HG02870 (cell line): Measurements from ENCODE around the gene TBC1D22B.

ENCODE experiments used
- ATAC-seq: cut with Tn5 transposase; IDR thresholded peaks from one replicate; pipeline ENCODE4 v1.9.1; 2021; ENCODE audit warnings: mild to moderate bottlenecking, moderate library complexity; ENCODE audit not compliant: unreplicated experiment

The TBC1D22B gene, protein sequence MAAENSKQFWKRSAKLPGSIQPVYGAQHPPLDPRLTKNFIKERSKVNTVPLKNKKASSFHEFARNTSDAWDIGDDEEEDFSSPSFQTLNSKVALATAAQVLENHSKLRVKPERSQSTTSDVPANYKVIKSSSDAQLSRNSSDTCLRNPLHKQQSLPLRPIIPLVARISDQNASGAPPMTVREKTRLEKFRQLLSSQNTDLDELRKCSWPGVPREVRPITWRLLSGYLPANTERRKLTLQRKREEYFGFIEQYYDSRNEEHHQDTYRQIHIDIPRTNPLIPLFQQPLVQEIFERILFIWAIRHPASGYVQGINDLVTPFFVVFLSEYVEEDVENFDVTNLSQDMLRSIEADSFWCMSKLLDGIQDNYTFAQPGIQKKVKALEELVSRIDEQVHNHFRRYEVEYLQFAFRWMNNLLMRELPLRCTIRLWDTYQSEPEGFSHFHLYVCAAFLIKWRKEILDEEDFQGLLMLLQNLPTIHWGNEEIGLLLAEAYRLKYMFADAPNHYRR

DNA sequence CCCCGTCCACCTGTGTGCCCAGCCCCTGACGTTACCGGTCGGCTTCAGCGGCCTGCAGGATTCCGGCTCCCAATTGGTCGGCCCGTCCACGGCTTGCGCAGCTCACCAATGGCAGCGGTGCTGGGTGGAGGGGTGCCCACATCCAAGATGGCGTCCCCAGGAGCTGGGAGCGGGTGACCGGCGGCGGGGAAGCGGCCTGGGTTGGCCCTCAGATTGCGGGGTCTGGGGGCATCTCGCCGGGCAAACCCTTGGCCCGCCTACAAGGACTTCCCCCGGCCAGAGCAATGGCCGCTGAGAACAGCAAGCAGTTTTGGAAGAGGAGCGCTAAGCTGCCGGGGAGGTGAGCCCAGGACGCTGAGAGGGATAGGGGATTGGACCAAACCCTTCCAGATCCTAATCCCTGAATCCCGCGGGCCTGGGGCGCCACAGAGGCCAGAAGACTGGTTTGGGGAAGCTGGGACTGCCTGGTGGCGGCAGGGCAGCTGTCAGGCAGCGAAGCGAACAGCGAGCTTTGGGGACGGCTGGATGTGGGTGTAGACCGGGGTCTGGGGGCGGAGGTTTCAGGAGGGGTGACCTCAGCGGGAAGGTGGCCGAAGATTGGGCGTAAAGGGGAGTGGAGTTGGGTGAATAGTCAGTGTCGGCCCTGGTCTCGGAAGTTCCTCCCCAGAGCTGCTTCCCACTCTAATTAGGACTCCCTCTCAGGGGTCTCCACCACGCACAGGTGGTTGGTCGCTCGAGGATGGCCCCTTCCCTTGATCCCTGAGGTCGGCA lies at the start of gene TBC1D22B, which contains the start of gene TMEM217:
Gene TBC1D22B, plus strand, starts transcription at position 139 of the 771 bp plus-strand sequence. Its CDS starts 146 bp downstream, at position 285.
Gene TMEM217, minus strand, starts transcription at position 511 of the 771 bp plus-strand sequence. CDS start 39,114 bp downstream, outside the sequence.
- peak; percentile 92 for ATAC-seq

DNA sequence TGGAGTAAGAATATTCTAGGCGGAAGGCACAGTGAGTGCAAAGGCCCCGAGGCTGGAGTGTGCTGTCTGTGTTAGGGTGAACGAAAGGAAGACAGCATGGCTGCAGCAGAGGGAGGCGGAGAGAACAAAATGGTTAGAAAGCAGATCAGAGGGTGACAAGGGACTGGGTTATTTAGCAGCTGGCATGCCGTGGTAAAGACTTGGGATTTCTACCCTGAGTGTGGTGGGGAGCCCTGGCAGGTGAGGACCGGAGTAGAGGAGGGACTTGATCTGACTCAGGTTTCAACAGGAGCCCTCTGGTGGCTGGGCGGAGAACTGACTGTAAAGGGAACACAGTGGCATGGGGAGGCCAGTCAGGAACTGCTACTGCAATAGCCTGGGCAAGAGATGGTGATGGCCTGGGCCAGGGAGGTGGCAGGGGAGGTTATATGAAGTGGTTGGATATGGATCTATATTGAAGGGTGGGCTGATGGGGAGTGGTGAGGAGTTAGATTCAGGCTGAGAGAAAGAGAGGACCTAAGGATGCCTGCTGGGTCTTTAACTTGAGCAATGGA lies 49.6 kb upstream of the TBC1D22B start:
- peak; percentile 63 for ATAC-seq

DNA sequence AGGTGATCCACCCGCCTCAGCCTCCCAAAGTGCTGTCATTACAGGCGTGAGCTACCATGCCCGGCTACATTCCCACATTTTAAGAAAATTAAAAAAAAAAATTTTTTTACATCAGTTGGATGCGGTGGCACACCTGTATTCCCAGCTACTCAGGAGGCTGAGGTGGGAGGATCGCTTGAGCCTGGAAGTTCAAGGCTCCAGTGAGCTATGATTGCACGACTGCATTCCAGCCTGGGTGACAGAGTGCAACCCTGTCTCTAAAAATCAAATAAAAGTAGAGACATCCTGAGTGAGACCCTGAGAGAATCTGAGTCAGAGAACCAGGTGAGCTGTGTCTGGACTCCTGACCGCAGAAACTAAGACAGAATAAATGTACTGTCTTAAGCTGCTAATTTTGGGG lies 48.8 kb upstream of the TBC1D22B start:
- ATAC-seq, result no peak

DNA sequence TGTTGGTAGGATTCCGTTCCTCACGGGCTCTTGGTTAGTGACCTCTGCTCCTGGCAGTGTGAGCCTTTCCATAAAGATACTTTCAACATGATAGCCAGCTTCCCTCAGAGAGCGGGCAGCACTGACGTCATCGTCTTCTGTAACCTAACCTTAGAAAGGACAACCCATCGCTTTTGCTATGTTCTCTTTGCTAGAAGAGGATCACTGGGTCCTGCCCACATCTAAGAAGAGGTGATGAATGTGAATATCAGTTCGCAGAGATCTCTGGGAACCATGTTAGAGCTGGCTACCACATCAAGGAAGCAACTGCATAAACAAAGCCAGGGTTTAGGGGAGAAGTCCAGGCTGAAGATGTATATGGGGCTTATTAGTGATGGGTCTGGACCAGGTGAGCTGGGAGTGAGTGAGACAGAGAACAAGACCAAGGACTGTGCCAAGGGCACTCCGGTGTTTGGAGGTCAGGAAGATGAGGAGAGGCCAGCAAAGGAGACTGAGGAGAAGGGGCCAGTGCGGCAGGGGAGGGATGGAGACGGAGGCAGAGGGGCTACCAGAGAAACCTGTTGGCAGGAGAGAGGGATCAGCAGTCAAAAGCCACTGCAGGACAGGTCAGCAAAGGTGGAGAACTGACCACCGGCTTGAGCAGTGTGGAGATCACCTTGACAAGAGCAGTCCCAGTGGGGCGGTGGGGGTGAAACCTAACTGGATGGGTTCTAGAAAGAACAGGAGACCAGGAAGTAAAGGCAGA lies 47.9 kb upstream of the TBC1D22B start:
- no peak for ATAC-seq

DNA sequence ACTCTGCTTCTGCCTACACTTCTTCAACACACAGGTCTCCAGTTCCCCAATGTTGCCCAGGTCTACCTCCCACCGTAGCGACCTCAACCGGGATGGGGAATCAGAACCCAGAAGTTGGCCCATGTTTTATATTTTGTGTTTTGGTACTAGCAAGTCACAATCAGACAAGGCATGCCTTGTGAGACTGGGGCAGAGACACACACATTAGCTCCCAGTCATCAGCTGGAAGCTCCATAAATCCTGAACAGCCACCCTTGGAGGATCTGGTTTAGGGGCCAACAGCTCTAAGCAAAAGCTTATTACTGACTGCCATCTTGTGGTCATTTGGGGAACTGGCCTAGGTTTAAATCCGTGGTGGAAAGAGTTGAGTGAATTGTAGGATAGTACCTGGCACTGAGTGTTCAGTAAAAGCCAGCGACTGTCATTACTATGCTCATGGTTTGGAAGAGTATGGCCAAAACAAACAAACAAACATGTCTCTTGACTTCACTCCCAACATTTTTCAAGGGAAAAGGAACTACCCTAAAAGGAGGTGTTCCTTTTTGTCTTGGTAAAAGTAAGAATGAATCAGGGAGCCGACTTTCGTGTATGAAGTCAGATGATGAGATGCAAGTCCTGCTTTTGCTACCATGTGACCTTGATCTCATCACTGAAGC lies 47.1 kb upstream of the TBC1D22B start:
- no peak for ATAC-seq

DNA sequence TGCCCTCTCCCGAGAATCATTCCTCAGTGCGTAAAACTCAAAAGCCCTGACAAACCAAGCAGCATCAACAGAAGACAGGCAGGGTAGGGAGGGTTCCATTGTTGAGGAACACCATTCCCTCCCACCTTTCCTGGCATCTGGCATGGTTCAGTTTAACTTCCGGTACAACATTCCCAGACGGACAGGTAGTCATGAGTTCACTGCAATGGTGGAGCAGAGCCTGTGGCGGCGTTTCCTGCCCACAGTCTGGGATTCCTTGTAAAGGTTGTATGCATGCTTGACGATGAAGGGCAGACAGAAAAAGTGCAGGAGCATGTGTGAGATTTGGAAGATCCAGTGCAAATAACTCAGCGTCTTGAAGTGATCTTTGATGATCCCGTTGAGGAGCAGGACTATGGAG lies 45.3 kb upstream of the TBC1D22B start:
- no peak for ATAC-seq

DNA sequence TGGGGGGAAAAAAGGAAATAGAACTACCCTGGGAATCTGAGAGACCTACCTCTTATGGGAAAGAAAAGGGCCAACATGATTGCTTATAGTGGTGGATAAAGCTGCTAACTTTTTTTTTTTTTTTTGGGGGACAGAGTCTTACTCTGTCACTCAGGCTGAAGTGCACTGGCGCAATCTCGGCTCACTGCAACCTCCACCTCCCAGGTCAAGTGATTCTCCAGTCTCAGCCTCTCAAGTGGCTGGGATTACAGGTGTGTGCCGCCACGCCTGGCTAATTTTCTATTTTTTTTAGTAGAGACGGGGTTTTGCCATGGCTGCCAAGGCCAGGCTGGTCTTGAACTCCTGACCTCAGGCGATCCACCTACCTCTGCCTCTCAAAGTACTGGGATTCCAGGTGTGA lies 39.5 kb upstream of the TBC1D22B start:
- ATAC-seq, result no peak

DNA sequence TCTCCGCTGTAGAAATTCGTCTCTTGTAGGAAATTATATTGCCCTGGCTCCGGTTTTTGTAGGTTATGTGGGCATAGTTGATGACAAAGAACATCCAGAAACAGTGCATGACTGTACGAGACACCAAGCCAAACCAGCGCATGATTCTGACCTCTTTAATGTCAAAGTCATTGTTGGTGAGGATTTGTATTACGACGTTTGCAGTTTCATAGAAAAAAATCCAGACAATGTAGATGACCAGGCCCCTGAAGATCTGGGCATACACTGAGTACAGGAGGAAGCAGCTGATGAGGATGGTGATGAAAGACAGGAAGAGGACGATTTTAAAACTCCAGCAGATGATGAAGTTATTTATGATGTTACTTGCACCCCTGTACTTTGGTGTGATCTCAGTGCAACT lies 39.1 kb upstream of the TBC1D22B start:
- ATAC-seq, result no peak

DNA sequence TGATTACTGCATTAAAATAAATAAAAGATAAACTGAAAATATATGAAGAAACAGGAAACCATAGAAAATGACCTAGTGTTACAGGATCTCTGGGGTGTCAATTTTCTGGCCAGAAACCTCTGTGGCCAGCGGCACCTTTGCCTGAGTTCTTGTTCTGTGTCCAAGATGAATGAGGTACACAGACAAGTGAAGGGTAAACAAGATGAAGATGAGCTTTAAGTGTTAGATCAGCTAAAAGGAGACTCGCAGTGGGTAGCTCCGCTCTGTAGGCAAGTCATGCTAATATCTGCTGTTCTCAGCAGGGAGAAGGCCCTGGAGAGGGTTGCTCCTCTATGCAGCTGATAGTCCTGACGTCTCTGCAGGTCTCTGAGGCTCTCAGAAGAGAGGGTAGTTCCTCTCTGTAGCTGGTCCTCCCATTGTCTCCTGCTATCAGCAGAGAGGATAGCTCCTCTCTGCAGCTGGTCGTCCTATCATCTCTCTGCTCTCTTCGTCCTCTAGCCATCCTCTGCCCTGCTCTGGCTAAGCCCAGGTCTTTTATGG lies 35.9 kb upstream of the TBC1D22B start:
- ATAC-seq, result no peak

DNA sequence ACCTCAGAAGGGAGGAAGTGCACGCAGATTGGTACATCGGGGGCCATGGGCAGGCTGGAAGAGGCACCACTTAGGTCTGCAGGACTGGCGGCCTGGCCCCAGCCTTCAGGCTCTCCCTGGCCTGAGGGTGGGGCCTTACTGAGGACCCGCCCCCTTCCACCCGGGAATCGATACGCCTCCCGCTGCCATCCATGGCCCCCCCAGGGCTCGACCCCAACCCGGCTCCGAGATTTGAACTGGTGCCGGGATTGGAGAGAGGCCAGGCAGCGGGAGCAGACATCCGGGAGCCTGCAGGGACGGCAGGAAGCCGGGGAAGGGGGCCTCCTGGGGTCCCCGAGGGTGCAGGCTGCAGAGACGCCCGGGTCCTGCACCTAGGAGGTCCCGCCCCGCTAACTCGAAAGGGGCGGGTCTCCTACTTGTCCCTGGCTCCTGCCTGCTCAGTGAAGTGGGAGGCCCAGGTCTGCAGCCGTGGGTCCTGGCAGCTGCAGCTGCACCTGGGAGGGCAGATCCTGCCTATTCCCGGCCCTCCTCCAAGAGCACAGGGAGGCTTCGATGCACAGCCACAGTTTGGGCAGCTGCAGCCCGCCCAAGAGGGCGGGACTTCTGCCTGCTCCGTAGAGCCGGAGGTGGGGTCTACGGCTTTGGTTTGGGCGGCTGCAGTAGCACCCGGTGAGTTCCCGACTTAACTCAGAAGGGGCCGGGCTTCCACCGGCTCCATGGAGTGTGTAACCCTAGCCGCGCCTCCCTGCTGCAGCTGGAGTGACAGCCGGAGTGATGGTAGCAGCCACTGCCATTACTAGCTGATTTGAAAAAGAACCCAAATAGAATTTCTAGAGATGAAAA lies 35.2 kb upstream of the TBC1D22B start:
- peak; percentile 89 for ATAC-seq

DNA sequence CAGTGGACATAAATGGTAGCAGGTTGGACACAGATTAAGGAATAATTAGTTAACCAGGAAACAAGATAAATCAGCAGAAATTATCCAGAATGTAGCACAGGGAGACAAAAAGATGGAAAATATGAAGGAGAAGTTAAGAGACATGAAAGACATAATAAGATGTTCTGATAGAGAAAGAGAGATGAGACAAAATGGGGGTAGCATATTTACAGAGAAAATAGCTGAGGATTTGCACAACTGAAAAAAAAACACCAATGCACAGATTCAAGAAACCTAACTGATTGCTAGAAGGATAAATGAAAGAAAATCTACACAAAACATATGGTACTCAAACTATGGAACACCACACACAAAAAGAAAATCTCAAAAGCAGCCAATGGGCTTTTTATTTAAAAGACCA lies 34.6 kb upstream of the TBC1D22B start:
- ATAC-seq, result no peak

DNA sequence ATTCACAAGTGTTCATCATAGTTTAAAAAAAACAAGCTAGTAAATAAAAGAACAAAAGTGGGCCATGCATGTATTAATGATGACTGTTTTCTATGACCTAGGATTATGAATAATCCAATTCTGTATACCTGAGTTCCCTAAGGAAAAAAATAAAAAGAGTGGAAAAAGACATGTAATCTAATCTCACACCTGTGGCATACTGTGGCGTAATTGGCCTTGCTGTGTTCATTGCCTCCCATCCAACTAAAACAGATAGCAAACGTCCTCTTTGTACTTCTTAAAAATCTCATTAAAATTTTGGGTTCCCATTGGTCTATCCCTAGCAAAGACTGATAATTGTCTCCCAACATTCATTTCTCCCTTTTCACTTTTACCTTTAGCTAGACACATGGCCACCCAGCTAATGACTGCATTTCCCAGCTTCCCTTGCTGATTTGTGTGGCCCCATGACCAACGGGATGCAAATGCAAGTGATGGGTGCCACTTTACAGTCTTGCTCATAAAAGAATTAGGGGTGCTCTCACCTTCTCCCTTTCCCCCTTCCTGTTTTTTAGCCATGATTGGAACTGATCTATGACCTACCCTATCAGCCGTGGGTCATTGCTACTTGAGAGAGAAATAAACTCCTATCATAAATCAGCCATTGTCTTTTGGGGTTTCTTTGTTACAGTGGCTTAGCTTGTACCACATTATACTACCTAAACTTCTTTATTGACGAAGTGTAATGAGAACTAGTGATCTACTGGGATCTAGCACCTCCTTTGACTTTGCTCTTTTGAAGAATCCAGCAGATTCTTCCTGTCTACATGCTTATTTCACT lies 32.0 kb upstream of the TBC1D22B start:
- no peak for ATAC-seq

DNA sequence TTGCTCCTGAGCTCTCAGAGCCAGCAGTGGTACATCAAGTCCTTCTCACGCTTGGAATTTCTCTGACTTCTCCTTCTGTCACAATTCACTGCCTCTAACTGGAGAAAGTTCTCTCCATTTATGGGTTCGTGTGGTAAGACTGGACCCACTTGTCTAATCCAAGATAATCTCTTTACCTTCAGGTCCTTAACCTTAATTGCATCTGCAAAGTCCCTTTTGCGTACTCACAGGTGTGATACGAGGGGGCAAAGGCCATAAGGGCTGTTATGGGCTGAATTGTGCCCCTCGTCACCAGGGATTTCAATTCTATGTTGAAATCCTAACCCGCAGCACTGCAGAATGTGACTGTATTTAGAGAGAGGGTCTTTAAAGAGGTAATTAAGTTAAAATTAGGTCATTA lies 27.5 kb upstream of the TBC1D22B start:
- no peak for ATAC-seq

DNA sequence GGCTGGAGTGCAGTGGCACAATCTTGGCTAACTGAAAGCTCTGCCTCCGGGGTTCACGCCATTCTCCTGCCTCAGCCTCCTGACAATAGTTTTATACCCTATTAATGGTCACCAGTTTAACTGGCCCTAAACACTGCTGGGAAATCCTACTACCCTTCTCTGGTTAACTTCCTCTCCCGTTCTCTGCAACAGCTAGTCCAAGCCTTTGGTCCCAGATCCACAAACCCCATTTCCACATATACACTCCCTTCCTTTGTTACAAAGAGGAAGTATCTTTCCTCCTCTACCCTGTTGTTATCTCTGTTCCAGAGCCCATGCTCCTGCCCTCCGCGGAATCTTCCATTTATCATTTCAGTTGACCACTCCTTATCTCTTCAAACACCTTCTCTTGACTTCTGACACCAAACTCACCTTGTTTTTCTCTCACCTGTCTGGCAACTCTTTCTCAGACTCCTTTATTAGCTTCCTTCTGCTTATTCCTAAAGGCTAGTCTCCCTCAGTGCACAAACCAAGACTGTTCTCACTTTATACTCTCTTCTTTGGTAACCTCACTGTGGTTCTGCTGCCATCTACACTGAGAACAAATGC lies 25.0 kb upstream of the TBC1D22B start:
- ATAC-seq, result no peak

DNA sequence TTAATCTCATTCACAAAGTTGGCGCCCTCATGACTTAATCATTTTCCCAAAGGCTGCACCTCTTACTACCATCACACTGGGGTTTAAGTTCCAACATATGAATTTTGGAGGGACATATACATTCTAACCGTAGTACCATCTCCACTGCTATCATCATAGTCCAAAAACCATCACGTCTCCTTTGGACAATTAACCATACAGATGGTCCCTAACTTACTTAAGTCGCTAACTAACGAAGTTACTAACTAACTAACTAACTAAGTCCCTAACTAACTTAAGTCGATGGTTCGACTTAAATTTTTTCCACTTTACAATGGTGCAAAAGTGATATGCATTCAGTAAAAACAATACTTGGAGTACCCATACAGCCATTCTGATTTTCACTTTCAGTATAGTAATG lies 24.0 kb upstream of the TBC1D22B start:
- ATAC-seq, result no peak

DNA sequence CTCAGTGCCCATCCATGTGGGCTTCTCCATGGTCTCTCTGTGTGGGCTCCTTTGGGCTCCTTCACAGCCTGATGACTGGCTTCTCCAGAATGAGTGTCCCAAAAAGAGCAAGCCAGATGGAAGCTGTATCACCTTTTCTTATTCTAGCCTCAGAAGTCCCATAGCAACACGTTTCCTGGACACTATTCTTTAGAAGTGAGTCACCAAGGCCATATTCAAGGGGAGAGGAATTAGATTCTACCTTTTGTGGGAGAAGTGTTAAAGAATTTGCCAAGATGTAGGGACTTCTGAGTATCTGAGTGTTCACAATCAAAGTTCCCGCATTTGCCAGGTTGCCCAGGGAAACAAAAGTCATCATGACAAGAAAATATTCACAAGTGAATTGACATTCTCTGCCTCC lies 20.7 kb upstream of the TBC1D22B start:
- ATAC-seq, result no peak

DNA sequence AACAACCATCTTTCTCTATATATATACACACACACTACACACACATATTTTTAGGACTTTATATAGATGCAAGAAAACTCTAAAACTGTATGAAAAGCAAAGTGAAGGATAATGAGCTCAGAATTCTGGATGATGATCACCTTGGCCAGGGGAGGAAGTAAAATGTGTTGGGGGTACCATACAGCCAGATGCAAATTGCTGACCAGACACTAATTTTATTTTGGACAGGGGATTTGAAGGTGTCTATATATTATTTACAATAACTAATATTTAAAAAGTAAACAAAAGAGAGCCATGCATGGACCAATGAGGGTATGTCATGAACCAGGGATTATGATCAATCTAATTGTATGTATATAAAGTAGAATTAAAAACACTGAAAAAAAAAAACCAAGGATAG lies 19.8 kb upstream of the TBC1D22B start:
- no peak for ATAC-seq

DNA sequence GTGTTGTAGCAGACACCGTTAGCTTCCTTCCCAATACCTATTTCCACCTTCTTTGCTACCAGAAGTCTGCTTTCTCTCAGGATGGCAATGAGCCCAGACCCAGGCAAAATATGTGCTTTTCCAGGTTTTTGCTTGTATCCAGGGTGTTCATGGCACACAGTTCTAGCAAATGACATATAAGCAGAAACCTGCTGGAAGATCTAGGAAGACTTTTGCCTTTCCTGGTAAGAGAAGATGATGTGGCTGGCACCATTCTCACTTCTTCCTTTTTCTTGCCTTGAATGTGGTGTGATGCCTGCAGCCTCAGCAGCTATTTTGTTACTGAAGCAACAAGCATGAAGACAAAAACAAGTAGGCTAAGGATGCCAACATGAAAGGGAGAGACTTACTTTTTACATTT lies 19.2 kb upstream of the TBC1D22B start:
- no peak for ATAC-seq
